Natural killer cell treated with Interleukin-12 subunit alpha and Interleukin-12 subunit beta and Interleukin-15 and Interleukin-18, amount 100 ng/mL, for 72 hours (primary cell): ENCODE results near the gene APBA1. TPM values are rescaled to one million over a fixed set of nuclear protein-coding genes. Genes with fewer than 3 reads are reported as not detected.
"Not testable (repeated sequence)": the region's sequence is repeated elsewhere in the genome, so short reads cannot be mapped to it uniquely, and the experiment has no call there.

ENCODE experiments used
- ATAC-seq, 2 donors: fragments of 150-1000 bp; cut with Tn5 transposase in 1 of 2; sonication (Bioruptor Pico), chemical (Tn5 transposase) in 1 of 2; 2 replicates each; pipeline ENCODE4 v1.10.0; 2021
- DNase-seq: peaks from one replicate; pipeline ENCODE4 v3.0.0; 2022; ENCODE audit warnings: low spot score
- H3K27ac Mint-ChIP-seq, 2 donors: 1 replicate in 1 of 2; 2 replicates in 1 of 2; pipeline ENCODE4 v1.8.0; 2022; ENCODE audit warnings: mixed read lengths in 2 of 2, mild to moderate bottlenecking in 1 of 2, moderate library complexity in 1 of 2
- H3K27me3 Mint-ChIP-seq, 2 donors: 1 replicate in 1 of 2; 2 replicates in 1 of 2; pipeline ENCODE4 v1.8.0; 2022; ENCODE audit warnings: mixed read lengths in 2 of 2
- H3K36me3 Mint-ChIP-seq: one replicate; pipeline ENCODE4 v1.8.0; 2022; ENCODE audit warnings: mixed read lengths
- H3K4me1 Mint-ChIP-seq, 2 donors: 1 replicate in 1 of 2; 2 replicates in 1 of 2; pipeline ENCODE4 v1.8.0; 2022; ENCODE audit warnings: low read depth in 2 of 2, mixed read lengths in 2 of 2, mild to moderate bottlenecking in 1 of 2
- H3K4me3 Mint-ChIP-seq: one replicate; pipeline ENCODE4 v1.8.0; 2022; ENCODE audit warnings: mixed read lengths
- H3K9me3 Mint-ChIP-seq: 2 replicates; pipeline ENCODE4 v1.8.0; 2022; ENCODE audit warnings: mixed read lengths
- total RNA-seq, 2 donors: library from RNA; stranded (reverse); gene quantifications; one replicate each; pipeline ENCODE4 v1.2.3, GENCODE V29; 2022

Gene APBA1
- total RNA-seq, 2 donors from 2014 or later = 0.57 to 1.3 TPM

DNA sequence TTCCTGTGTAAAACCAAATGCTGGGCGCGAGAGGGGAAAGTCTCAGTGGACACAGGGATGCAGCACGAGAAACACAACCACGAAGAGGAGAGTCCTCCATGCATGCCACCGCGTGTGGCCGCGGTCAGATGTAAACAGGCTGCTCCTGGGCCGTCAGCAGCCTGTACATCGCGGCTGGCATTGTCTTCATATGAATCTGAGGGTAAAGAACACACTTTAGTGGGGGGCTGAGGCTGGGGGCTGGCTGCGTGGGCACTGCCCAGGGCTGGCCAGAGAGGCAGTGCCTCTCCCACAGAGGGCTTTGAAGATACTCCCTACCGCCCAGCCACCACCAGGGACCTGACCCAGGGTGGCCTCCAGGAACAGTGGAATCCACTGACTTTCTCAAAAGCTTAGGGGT lies 241.0 kb downstream of the APBA1 start:
- no peaks in the 10 kb centered on the region for H3K4me1 Mint-ChIP-seq
- H3K27me3 Mint-ChIP-seq = peaks cover 0 to 3% of the 10 kb centered on the region in 2 donors
- no peaks in the 10 kb centered on the region for H3K36me3 Mint-ChIP-seq
- no peak overlapping the region for H3K27ac Mint-ChIP-seq
- H3K9me3 Mint-ChIP-seq = no peaks in the 10 kb centered on the region
- no peak for DNase-seq
- no peak overlapping the region for H3K4me3 Mint-ChIP-seq
- ATAC-seq = no peak

DNA sequence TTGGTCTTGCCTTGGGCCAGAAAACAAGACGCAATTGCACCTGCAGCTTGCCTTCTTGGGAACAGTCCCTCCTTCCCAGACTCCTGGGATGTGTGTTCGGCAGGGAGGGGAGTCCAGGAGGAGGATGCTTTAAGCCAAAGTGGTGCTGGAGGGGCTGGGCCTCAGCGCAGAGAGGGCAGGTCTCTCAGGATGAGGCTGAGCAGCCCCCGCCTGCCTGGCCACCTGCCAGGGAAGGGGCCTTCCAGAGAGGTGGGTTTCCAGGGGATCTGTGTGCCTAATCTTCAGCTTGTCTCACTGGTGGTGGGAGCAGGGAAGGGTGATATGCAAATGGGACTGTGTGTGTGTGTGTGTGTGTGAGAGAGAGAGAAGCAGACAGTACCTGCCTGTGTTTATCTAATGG lies 242.0 kb downstream of the APBA1 start:
- Mint-ChIP-seq H3K27me3 (peaks cover 0 to 3% of the 10 kb centered on the region in 2 donors), H3K4me3 (no peak overlapping the region), H3K4me1 (no peaks in the 10 kb centered on the region), H3K36me3 (no peaks in the 10 kb centered on the region), H3K9me3 (no peaks in the 10 kb centered on the region), H3K27ac (no peak overlapping the region)
- ATAC-seq = no peak
- DNase-seq = no peak

DNA sequence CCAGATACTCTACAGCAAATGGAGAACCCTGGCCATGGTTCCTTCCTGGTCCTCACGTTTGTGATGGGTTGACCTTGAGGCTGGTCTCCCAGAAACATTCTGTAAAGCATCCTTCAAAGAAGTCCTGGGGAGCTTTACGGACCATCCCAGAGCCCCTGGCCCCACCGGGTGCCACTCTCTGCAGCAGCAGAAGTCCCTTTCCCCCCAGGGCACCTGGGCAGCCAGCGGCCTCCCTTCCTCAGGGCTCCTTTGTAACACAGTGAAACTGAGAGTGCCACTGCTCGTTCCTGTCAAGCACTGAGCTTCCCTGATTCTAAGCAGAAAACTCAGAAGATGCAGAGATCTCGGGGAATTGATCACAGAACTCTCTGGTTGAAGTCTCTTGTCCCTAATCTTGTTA lies 242.9 kb downstream of the APBA1 start:
- ATAC-seq (no peak), DNase-seq (no peak)
- H3K4me3 Mint-ChIP-seq = no peak overlapping the region
- H3K27me3 Mint-ChIP-seq = peaks cover 0 to 3% of the 10 kb centered on the region in 2 donors
- H3K36me3 Mint-ChIP-seq = no peaks in the 10 kb centered on the region
- H3K27ac Mint-ChIP-seq = no peak overlapping the region
- no peaks in the 10 kb centered on the region for H3K4me1 Mint-ChIP-seq
- H3K9me3 Mint-ChIP-seq = no peaks in the 10 kb centered on the region

DNA sequence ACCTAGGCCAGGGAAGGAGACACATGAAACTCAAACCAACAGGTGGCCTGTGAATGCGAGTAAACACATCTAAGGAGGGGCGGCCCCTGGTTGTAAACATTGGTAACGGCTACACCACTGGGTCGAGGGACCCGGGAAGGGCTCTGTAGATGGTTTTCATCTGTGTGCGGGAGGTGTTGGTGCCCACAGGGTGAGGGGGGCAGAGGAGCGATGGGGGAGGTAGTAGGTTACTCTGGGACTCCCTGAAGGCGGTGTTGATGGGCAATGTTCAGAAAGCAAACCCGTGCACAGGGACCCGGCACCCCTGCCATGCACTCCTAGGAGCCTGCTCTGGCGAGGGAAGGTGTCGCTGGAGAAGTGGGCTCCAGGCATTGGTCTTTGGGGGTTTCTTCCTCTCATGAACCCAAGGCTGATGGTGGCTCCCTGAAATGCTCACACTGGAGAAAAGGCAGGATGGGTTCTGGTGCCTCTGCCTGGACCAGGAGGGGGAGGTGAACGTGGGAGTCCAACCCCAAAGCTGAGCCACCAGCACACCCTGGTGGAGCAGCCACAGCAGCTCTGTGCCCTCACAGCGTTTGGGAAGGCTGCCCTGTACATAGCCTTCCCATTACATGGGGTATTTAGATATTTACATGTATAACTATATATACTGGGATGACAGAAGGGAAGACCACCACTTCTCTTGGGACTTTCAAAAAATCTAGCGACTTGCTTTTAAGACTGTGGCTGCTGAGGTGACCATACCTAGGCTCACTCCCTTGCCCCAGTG lies 244.0 kb downstream of the APBA1 start:
- Mint-ChIP-seq H3K27ac (no peak overlapping the region), H3K9me3 (no peaks in the 10 kb centered on the region), H3K27me3 (peaks cover 0 to 3% of the 10 kb centered on the region in 2 donors), H3K36me3 (no peaks in the 10 kb centered on the region), H3K4me3 (no peak overlapping the region), H3K4me1 (no peaks in the 10 kb centered on the region)
- no peak for DNase-seq
- no peak for ATAC-seq

DNA sequence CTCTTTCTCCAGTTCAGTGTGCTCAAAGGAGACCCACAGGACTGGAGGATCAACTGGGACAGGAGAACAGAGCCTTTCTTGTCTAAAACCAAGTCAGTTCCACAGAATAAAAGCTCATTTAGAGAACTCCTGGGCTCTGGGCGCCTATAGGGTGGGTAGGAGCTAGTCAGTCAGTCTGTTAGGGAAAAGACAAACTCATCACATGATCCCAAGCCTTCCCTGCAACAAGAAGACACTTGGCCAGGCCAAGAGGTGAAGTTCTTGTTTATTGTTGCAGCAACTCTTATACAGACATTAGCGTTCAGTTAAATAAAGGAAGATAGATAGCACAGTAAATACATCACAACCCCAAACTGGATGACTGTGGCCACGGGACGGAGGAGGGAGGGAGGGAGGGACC lies 244.9 kb downstream of the APBA1 start:
- H3K4me1 Mint-ChIP-seq = no peaks in the 10 kb centered on the region
- DNase-seq (no peak), ATAC-seq (no peak)
- no peaks in the 10 kb centered on the region for H3K36me3 Mint-ChIP-seq
- H3K27me3 Mint-ChIP-seq = peaks cover 0 to 6% of the 10 kb centered on the region in 2 donors
- no peaks in the 10 kb centered on the region for H3K9me3 Mint-ChIP-seq
- H3K27ac Mint-ChIP-seq = no peak overlapping the region
- H3K4me3 Mint-ChIP-seq = no peak overlapping the region

DNA sequence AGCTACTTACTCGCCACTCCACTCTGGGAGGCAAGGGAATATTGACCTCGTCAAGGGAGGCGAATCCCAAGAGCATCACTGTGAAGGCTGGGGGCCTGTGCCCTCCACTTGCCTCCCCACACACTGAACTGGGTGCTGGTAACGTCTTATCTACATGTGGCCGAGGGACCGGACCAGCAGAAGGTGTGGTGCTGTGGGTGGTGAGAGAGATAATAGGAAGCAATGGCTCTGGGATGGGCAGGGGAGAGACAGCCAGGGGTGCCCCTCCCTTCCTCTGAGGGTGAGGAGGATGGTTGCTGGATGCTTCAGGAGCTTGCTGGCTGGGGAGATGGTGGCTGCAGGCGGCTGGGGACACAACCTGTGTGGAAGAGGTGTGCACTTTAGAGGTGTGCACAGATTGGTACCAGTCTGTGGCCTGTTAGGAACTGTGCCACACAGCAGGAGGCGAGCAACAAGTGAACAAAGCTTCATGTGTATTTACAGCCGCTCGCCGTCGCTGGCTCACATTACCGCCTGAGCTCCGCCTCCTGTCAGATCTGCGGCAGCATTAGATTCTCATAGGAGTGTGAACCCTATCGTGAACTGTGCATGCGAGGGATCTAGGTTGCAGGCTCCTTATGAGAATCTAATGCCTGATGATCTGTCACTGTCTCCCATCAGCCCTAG lies 246.9 kb downstream of the APBA1 start:
- no peak for ATAC-seq
- no peaks in the 10 kb centered on the region for H3K9me3 Mint-ChIP-seq
- peaks cover 0 to 3% of the 10 kb centered on the region in 2 donors for H3K27me3 Mint-ChIP-seq
- no peaks in the 10 kb centered on the region for H3K36me3 Mint-ChIP-seq
- no peaks in the 10 kb centered on the region for H3K4me1 Mint-ChIP-seq
- H3K27ac Mint-ChIP-seq = no peak overlapping the region
- no peak for DNase-seq
- H3K4me3 Mint-ChIP-seq = no peak overlapping the region

DNA sequence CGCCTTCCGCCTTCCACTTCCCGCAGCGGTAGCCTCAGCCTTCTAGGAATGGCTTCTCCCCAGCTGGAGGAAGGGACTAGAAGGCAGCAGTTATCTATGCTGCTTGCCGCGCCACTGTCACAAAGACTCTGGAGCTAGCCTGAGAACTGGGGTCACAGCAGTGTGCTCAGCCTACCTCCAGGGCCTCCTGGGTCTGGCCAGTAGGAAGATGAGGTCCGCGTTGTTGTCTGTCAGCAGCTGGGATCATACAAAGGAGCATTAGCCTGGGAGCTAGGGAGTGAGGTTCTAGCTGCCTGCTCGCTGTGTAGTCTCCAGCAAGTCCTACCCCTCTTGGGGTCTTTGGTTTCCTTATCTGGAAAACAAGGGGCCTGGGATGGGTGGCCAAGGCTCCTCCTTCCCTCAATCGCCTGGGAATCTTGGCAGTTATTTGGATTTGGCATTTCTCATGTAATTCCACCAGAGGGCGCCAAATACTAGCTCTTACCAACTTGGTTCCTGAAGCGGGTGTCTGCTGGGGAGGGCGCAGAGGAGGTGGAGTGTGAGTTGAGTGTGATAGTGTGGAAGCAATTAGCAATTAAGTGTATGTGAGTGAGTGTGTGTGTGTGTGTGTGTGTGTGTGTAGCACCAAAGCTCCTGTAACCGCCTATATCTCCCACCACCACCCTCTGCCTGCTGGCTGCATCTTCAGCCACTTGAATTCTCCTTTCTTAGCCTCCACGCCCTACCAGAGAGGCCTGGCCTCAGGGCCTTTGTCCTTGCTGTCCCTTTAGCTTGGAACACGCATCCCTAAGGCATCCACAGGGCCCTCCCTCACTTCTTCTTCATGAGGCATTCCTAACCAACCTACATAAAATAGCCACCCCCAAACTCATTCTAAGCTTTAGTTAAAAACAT lies 250.0 kb downstream of the APBA1 start:
- DNase-seq (no peak), ATAC-seq (peak; percentile 56 to 57)
- Mint-ChIP-seq H3K36me3 (no peaks in the 10 kb centered on the region), H3K4me1 (no peaks in the 10 kb centered on the region), H3K27ac (no peak overlapping the region), H3K9me3 (no peaks in the 10 kb centered on the region), H3K4me3 (no peak overlapping the region), H3K27me3 (peaks cover 6 to 8% of the 10 kb centered on the region in 2 donors)

DNA sequence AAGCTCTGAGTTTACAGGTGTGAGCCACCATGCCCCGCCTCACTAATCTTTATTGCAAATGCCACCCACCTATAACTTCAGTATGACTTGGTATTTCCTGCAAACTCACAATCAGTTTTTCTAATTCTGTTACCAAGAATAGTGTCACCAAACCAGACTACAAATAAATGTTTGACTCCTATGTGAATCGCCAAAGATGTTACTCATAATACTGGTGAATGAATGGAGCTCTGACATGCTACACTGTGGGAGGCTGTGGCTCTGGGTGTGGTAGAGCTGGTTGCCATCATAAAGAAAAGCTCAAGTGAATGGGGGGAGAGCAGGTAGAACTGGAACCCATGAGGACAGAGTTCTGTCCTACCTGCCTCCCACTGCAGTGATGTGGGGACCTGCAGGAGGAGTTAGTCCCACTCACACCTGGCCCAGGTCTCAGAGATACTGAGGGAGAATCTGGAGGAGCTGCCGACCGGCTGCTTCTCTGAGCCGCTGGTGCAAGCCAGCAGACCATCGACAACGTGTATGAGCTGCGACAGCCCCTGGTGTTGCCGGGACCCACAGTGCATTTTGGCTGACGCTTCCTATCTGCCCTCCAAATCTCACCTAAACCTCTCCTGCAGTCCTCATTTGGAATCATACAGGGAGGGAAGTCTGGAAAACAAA lies 251.4 kb downstream of the APBA1 start:
- H3K4me1 Mint-ChIP-seq = no peaks in the 10 kb centered on the region
- H3K27ac Mint-ChIP-seq = no peak overlapping the region
- no peaks in the 10 kb centered on the region for H3K36me3 Mint-ChIP-seq
- peaks cover 6 to 8% of the 10 kb centered on the region in 2 donors for H3K27me3 Mint-ChIP-seq
- H3K4me3 Mint-ChIP-seq = no peak overlapping the region
- DNase-seq (no peak), ATAC-seq (no peak)
- H3K9me3 Mint-ChIP-seq = no peaks in the 10 kb centered on the region

DNA sequence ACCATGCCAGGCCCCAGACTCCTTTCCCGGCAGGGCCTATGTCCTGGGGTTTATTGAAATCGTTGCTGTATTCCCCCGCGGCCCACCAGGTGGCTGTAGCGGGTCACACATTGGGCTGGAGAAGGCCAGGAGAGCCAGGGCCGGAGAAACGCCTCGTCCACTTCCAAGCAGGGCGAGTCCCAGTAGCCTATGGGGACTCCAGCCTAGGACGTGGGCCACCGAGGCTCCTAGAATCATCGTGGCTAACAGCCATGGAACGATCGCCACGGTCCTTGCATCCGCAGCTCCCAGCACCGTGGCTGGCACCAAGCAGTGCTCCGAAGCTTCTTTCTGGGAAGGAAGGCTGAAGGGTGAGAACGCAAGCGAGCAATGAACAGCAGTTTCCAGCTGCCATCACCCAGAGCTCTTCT lies 259.4 kb downstream of the APBA1 start:
- H3K4me3 Mint-ChIP-seq = no peak overlapping the region
- H3K27ac Mint-ChIP-seq = no peak overlapping the region
- H3K4me1 Mint-ChIP-seq = no peaks in the 10 kb centered on the region
- peaks cover 6 to 10% of the 10 kb centered on the region in 2 donors for H3K27me3 Mint-ChIP-seq
- no peaks in the 10 kb centered on the region for H3K36me3 Mint-ChIP-seq
- no peaks in the 10 kb centered on the region for H3K9me3 Mint-ChIP-seq
- ATAC-seq (peak; percentile 27 to 43), DNase-seq (no peak)

DNA sequence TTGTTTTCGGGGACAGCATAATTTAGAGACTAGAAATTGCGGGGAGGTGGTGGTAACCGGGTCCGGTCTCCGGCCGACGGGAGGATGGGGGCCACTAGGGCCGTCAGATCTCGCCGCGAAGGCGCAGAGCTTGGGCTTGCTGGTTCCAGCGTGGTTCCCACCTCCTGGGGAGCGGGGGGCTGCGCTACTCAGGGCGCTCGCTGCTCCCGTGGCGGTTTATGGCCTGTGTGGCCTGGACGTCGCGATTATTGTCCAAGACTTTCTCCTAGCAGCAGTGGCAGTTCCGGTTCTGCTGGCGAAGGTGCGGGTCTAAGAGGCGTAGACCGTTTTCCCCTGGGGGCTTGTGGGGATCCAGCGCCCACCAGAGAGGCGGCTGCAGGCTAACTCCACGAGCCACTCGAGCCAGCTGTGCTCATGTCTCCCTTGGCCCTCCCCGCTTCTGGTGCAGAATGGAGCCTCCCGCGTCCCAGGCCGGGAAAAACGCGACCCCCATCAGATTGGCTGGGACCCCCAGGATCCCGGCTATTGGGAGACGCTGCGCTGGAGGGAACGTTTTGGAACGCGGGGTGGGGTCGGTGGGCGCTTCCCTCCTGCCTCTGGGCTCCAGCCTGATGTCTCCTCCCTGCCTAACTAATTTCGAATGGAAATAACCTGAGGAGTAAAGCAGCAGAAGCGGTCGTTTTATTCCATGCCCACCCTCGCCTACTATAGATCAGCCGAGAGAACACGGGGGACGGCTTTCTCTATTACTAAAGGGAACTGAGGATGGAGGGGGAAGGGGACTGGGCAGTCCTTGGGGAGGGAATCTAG lies 260.0 kb downstream of the APBA1 start:
- no peak for DNase-seq
- no peak overlapping the region for H3K27ac Mint-ChIP-seq
- H3K9me3 Mint-ChIP-seq = no peaks in the 10 kb centered on the region
- H3K4me1 Mint-ChIP-seq = no peaks in the 10 kb centered on the region
- H3K36me3 Mint-ChIP-seq = no peaks in the 10 kb centered on the region
- ATAC-seq = peak in 1 of 2 donors; percentile 17
- no peak overlapping the region for H3K4me3 Mint-ChIP-seq
- peaks cover 6 to 10% of the 10 kb centered on the region in 2 donors for H3K27me3 Mint-ChIP-seq

DNA sequence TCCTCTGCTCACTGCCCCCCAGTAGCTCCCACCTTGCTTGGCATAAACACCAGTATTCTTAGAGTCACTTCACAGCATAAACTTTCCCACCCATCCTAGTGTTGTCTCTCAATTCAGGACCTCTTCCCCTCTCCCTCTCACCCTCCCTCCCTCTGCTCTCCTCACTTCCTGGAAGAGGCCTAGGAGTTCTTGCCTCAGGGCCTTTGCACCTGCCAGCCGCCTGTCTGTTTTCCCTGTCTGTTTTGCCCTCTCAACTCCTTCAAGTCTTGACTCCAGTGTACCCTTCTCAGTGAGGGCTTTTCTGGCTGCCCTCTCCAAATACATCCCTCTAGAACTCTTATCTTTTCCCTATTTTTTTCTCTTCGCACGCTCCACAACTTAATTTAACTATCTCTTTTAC lies 260.9 kb downstream of the APBA1 start:
- no peaks in the 10 kb centered on the region for H3K4me1 Mint-ChIP-seq
- ATAC-seq (no peak), DNase-seq (no peak)
- no peak overlapping the region for H3K4me3 Mint-ChIP-seq
- no peak overlapping the region for H3K27ac Mint-ChIP-seq
- no peaks in the 10 kb centered on the region for H3K36me3 Mint-ChIP-seq
- H3K9me3 Mint-ChIP-seq = no peaks in the 10 kb centered on the region
- peaks cover 6 to 10% of the 10 kb centered on the region in 2 donors for H3K27me3 Mint-ChIP-seq

DNA sequence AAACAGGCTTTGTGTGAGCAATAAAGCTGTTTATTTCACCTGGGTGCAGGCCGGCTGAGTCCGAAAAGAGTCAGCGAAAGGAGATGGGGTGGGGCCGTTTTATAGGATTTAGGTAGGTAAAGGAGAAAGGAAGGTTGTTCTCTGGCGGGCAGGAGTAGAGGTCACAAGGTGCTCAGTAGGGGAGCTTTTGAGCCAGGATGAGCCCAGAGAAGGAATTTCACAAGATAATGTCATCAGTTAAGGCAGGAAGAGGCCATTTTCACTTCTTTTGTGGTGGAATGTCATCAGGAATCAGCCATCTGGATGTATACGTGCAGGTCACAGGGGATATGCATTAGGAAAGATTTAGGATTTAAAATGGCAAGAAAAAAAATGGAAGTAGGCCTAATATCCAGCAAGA lies 262.2 kb downstream of the APBA1 start:
- not testable (repeated sequence) for H3K27ac Mint-ChIP-seq, ATAC-seq, H3K36me3 Mint-ChIP-seq, H3K4me1 Mint-ChIP-seq, DNase-seq, H3K9me3 Mint-ChIP-seq, H3K4me3 Mint-ChIP-seq
- peaks cover 6 to 10% of the 10 kb centered on the region in 2 donors for H3K27me3 Mint-ChIP-seq

DNA sequence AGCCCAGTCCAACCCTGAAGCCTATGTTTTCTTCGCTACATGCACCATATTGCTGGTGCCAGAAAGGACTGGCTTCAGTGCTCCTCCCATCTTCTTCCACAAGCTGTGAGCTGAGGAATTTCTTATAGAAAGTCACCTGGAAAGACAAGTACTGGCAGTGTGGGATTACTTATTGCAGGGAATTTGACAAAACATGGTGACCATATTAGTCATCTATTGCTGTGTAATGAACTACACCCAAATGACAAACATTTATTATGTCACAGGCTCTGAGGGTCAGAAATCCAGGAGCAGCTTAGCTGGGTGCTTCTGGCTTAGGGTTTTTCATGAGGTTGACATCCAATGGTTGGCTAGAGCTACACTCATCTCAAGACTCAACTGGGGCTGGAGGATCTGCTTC lies 271.7 kb downstream of the APBA1 start:
- ATAC-seq (no peak), DNase-seq (no peak)
- H3K9me3 Mint-ChIP-seq = no peaks in the 10 kb centered on the region

More for the DNA sequence above, 271.7 kb downstream of the APBA1 start:
- H3K36me3 Mint-ChIP-seq = no peaks in the 10 kb centered on the region
- peaks cover 8 to 11% of the 10 kb centered on the region in 2 donors for H3K27me3 Mint-ChIP-seq
- no peak overlapping the region for H3K27ac Mint-ChIP-seq
- H3K4me1 Mint-ChIP-seq = no peaks in the 10 kb centered on the region
- no peak overlapping the region for H3K4me3 Mint-ChIP-seq
